Neural cell (in vitro differentiated cells): Measurements from ENCODE around the gene BTBD18.

Source experiments
- MXI1 ChIP-seq: fragments of 450-650 bp; conservative IDR thresholded peaks from 2 replicates; pipeline ENCODE4 v1.6.1; 2014; ENCODE audit warnings: antibody characterized with exemption, mild to moderate bottlenecking; ENCODE audit not compliant: poor library complexity, severe bottlenecking
- SMC3 ChIP-seq: fragments of 450-650 bp; conservative IDR thresholded peaks from 2 replicates; pipeline ENCODE4 v1.6.1; 2014; ENCODE audit warnings: antibody characterized with exemption, mild to moderate bottlenecking, moderate library complexity; ENCODE audit not compliant: poor library complexity
- TAF1 ChIP-seq: IDR thresholded peaks from 2 replicates; pipeline ENCODE4 v1.6.1; 2012; ENCODE audit warnings: low read depth
- TF ChIP-seq, protein P1 (sequence below): fragments of 450-650 bp; IDR thresholded peaks from 2 replicates; pipeline ENCODE4 v1.5.1; 2014; ENCODE audit warnings: antibody characterized with exemption, mild to moderate bottlenecking, moderate library complexity; ENCODE audit not compliant: poor library complexity, severe bottlenecking
- TF ChIP-seq, protein P2 (sequence below): IDR thresholded peaks from 2 replicates; pipeline ENCODE4 v1.6.1; 2012; ENCODE audit warnings: borderline replicate concordance

DNA sequence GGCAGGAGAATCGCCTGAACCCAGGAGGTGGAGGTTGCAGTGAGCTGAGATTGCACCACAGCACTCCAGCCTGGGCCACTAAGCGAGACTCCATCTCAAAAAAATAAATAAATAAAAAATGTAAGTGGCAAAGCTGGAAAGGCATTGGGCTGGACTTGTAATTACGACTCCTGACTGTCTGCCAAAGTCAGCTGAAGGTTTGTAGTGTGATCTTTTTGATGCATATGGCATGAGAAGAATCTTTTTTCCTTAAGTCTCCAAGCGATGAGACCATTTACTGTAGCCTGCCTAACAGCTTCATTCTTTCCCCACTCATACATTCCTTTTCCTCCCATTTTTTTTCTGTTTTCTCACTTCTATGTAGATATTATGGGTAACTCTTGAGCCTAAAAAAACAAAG, 34.8 kb upstream of the BTBD18 start:
- TF ChIP-seq, protein P1, sequence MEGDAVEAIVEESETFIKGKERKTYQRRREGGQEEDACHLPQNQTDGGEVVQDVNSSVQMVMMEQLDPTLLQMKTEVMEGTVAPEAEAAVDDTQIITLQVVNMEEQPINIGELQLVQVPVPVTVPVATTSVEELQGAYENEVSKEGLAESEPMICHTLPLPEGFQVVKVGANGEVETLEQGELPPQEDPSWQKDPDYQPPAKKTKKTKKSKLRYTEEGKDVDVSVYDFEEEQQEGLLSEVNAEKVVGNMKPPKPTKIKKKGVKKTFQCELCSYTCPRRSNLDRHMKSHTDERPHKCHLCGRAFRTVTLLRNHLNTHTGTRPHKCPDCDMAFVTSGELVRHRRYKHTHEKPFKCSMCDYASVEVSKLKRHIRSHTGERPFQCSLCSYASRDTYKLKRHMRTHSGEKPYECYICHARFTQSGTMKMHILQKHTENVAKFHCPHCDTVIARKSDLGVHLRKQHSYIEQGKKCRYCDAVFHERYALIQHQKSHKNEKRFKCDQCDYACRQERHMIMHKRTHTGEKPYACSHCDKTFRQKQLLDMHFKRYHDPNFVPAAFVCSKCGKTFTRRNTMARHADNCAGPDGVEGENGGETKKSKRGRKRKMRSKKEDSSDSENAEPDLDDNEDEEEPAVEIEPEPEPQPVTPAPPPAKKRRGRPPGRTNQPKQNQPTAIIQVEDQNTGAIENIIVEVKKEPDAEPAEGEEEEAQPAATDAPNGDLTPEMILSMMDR: no peak
- TF ChIP-seq SMC3 (no peak), TAF1 (no peak), MXI1 (no peak)
- TF ChIP-seq, protein P2, sequence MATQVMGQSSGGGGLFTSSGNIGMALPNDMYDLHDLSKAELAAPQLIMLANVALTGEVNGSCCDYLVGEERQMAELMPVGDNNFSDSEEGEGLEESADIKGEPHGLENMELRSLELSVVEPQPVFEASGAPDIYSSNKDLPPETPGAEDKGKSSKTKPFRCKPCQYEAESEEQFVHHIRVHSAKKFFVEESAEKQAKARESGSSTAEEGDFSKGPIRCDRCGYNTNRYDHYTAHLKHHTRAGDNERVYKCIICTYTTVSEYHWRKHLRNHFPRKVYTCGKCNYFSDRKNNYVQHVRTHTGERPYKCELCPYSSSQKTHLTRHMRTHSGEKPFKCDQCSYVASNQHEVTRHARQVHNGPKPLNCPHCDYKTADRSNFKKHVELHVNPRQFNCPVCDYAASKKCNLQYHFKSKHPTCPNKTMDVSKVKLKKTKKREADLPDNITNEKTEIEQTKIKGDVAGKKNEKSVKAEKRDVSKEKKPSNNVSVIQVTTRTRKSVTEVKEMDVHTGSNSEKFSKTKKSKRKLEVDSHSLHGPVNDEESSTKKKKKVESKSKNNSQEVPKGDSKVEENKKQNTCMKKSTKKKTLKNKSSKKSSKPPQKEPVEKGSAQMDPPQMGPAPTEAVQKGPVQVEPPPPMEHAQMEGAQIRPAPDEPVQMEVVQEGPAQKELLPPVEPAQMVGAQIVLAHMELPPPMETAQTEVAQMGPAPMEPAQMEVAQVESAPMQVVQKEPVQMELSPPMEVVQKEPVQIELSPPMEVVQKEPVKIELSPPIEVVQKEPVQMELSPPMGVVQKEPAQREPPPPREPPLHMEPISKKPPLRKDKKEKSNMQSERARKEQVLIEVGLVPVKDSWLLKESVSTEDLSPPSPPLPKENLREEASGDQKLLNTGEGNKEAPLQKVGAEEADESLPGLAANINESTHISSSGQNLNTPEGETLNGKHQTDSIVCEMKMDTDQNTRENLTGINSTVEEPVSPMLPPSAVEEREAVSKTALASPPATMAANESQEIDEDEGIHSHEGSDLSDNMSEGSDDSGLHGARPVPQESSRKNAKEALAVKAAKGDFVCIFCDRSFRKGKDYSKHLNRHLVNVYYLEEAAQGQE: no peak
